Activated CD8-positive, alpha-beta T cell treated with anti-CD3 and anti-CD28 coated beads, Interleukin-2, amount 10 ng/mL, durations not matched to agents 7 days and 5 days (primary cell): ENCODE data around the gene C19orf85. TPM values are rescaled to one million over a fixed set of nuclear protein-coding genes. Genes with fewer than 3 reads are reported as not detected.
A peak's percentile ranks its signal among the peaks of the same experiment; 100 is the strongest.

Experiments
- ATAC-seq: fragments of 150-1000 bp; cut with Tn5 transposase; one replicate; pipeline ENCODE4 v1.10.0; 2021; ENCODE audit warnings: moderate library complexity
- CTCF ChIA-PET: fragments of 350-600 bp; sonication (Branson Sonifier 250); formaldehyde crosslinking; loops from one replicate; lab custom pipeline; 2021; ENCODE audit warnings: antibody characterized with exemption; lab: Charles Lee
- POLR2A ChIA-PET: fragments of 350-600 bp; sonication (Branson Sonifier 250); formaldehyde crosslinking; loops from one replicate; lab custom pipeline; 2021; ENCODE audit warnings: antibody characterized with exemption; lab: Charles Lee
- DNase-seq: peaks from one replicate; pipeline ENCODE4 v3.0.0-alpha.2; 2020
- H3K27ac Mint-ChIP-seq: one replicate; pipeline ENCODE4 v1.8.0; 2021; ENCODE audit warnings: mild to moderate bottlenecking, mixed read lengths
- H3K27me3 Mint-ChIP-seq: one replicate; pipeline ENCODE4 v1.8.0; 2021; ENCODE audit warnings: low read depth, mixed read lengths
- H3K36me3 Mint-ChIP-seq: one replicate; pipeline ENCODE4 v1.8.0; 2021; ENCODE audit warnings: low read depth, mixed read lengths
- H3K4me1 Mint-ChIP-seq: one replicate; pipeline ENCODE4 v1.8.0; 2021; ENCODE audit warnings: low read depth, mixed read lengths
- H3K4me3 Mint-ChIP-seq: one replicate; pipeline ENCODE4 v1.8.0; 2021; ENCODE audit warnings: mild to moderate bottlenecking, mixed read lengths
- H3K9me3 Mint-ChIP-seq: one replicate; pipeline ENCODE4 v1.8.0; 2022; ENCODE audit warnings: mixed read lengths; ENCODE audit not compliant: insufficient read depth
- total RNA-seq, 2 experiments: library from RNA; stranded (reverse); gene quantifications; one replicate each; pipeline ENCODE4 v1.2.3, GENCODE V29; 2021

Gene C19orf85
- total RNA-seq, 2 experiments from 2014 or later = not detected

- DNase-seq (no peak), ATAC-seq (no peak)
- no peaks in the 10 kb centered on the region for H3K27me3 Mint-ChIP-seq
- ChIA-PET POLR2A (no interaction called here), CTCF (interaction anchor here (4.6 to 5.6 kb wide), 2 partner anchors 9 to 29 kb away, joined by 16 to 39 read pairs; no protein-coding TSS in a partner anchor)
- no peak overlapping the region for H3K27ac Mint-ChIP-seq
- no peaks in the 10 kb centered on the region for H3K9me3 Mint-ChIP-seq
- no peak overlapping the region for H3K4me3 Mint-ChIP-seq
- H3K36me3 Mint-ChIP-seq = no peaks in the 10 kb centered on the region
- no peaks in the 10 kb centered on the region for H3K4me1 Mint-ChIP-seq
These were observed 31.2 kb upstream of the C19orf85 start for GRCh38 chr19:55495646-55496349.

GRCh38 chr19:55494172-55494761 lies 29.7 kb upstream of the C19orf85 start:
- DNase-seq (no peak), ATAC-seq (peak; percentile 49)
- Mint-ChIP-seq H3K4me3 (no peak overlapping the region), H3K27ac (peak overlapping the region; percentile 23), H3K27me3 (no peaks in the 10 kb centered on the region), H3K36me3 (no peaks in the 10 kb centered on the region), H3K4me1 (no peaks in the 10 kb centered on the region), H3K9me3 (no peaks in the 10 kb centered on the region)
- CTCF ChIA-PET = interaction anchor here (4.6 to 5.6 kb wide), 2 partner anchors 10 to 27 kb away, joined by 16 to 39 read pairs; no protein-coding TSS in a partner anchor
- POLR2A ChIA-PET = interaction anchor here (1.3 kb wide), 1 partner anchor 17 kb away, joined by 3 read pairs; no protein-coding TSS in a partner anchor

- DNase-seq = no peak
- no peaks in the 10 kb centered on the region for H3K4me1 Mint-ChIP-seq
These were observed 29.2 kb upstream of the C19orf85 start for GRCh38 chr19:55493645-55494171.

GRCh38 chr19:55493052-55493644 lies 28.6 kb upstream of the C19orf85 start:
- Mint-ChIP-seq H3K4me3 (no peak overlapping the region), H3K27me3 (no peaks in the 10 kb centered on the region), H3K9me3 (no peaks in the 10 kb centered on the region), H3K27ac (no peak overlapping the region), H3K36me3 (no peaks in the 10 kb centered on the region), H3K4me1 (no peaks in the 10 kb centered on the region)
- DNase-seq (no peak), ATAC-seq (no peak)
- ChIA-PET POLR2A (interaction anchor here (1.3 kb wide), 1 partner anchor 16 kb away, joined by 3 read pairs; no protein-coding TSS in a partner anchor), CTCF (interaction anchor here (4.6 to 5.6 kb wide), 2 partner anchors 11 to 26 kb away, joined by 16 to 39 read pairs; no protein-coding TSS in a partner anchor)

More at GRCh38 chr19:55493645-55494171, 29.2 kb upstream of the C19orf85 start:
- no peak overlapping the region for H3K4me3 Mint-ChIP-seq
- H3K27ac Mint-ChIP-seq = no peak overlapping the region
- no peak for ATAC-seq
- H3K9me3 Mint-ChIP-seq = no peaks in the 10 kb centered on the region
- H3K36me3 Mint-ChIP-seq = no peaks in the 10 kb centered on the region
- H3K27me3 Mint-ChIP-seq = no peaks in the 10 kb centered on the region
- ChIA-PET POLR2A (interaction anchor here (1.3 kb wide), 1 partner anchor 17 kb away, joined by 3 read pairs; no protein-coding TSS in a partner anchor), CTCF (interaction anchor here (4.6 to 5.6 kb wide), 2 partner anchors 11 to 27 kb away, joined by 16 to 39 read pairs; no protein-coding TSS in a partner anchor)

GRCh38 chr19:55492362-55492944 lies 27.9 kb upstream of the C19orf85 start:
- Mint-ChIP-seq H3K4me1 (peaks cover 2% of the 10 kb centered on the region), H3K36me3 (no peaks in the 10 kb centered on the region), H3K9me3 (no peaks in the 10 kb centered on the region), H3K4me3 (no peak overlapping the region), H3K27me3 (no peaks in the 10 kb centered on the region), H3K27ac (no peak overlapping the region)
- ChIA-PET CTCF (interaction anchor here (5.6 kb wide), 1 partner anchor 12 kb away, joined by 39 read pairs; no protein-coding TSS in a partner anchor), POLR2A (interaction anchor here (0.6 kb wide), 1 partner anchor 212 kb away, joined by 3 read pairs; no protein-coding TSS in a partner anchor)
- DNase-seq (no peak), ATAC-seq (no peak)

- ATAC-seq (no peak), DNase-seq (no peak)
- no peaks in the 10 kb centered on the region for H3K27me3 Mint-ChIP-seq
- H3K27ac Mint-ChIP-seq = no peak overlapping the region
- H3K4me3 Mint-ChIP-seq = no peak overlapping the region
- peaks cover 7% of the 10 kb centered on the region for H3K4me1 Mint-ChIP-seq
- no peaks in the 10 kb centered on the region for H3K36me3 Mint-ChIP-seq
- H3K9me3 Mint-ChIP-seq = no peaks in the 10 kb centered on the region
- ChIA-PET CTCF (interaction anchor here (5.6 kb wide), 1 partner anchor 13 kb away, joined by 39 read pairs; no protein-coding TSS in a partner anchor), POLR2A (no interaction called here)
These were observed 27.2 kb upstream of the C19orf85 start for GRCh38 chr19:55491546-55492360.

- ChIA-PET CTCF (interaction anchor here (5.6 kb wide), 1 partner anchor 14 kb away, joined by 39 read pairs; no protein-coding TSS in a partner anchor), POLR2A (no interaction called here)
- no peaks in the 10 kb centered on the region for H3K36me3 Mint-ChIP-seq
- H3K27me3 Mint-ChIP-seq = no peaks in the 10 kb centered on the region
- no peak for DNase-seq
- H3K27ac Mint-ChIP-seq = no peak overlapping the region
- no peaks in the 10 kb centered on the region for H3K9me3 Mint-ChIP-seq
- no peak for ATAC-seq
- H3K4me1 Mint-ChIP-seq = peaks cover 11% of the 10 kb centered on the region
- no peak overlapping the region for H3K4me3 Mint-ChIP-seq
These were observed 26.2 kb upstream of the C19orf85 start for GRCh38 chr19:55490478-55491432.

- ChIA-PET POLR2A (no interaction called here), CTCF (interaction anchor here (1.3 kb wide), 1 partner anchor 14 kb away, joined by 6 read pairs; no protein-coding TSS in a partner anchor)
- Mint-ChIP-seq H3K36me3 (no peaks in the 10 kb centered on the region), H3K9me3 (no peaks in the 10 kb centered on the region), H3K4me3 (no peak overlapping the region), H3K27ac (no peak overlapping the region), H3K4me1 (peaks cover 13% of the 10 kb centered on the region), H3K27me3 (no peaks in the 10 kb centered on the region)
- no peak for ATAC-seq
- no peak for DNase-seq
These were observed 25.3 kb upstream of the C19orf85 start for GRCh38 chr19:55489711-55490477.

- Mint-ChIP-seq H3K27me3 (no peaks in the 10 kb centered on the region), H3K4me1 (peaks cover 13% of the 10 kb centered on the region), H3K36me3 (no peaks in the 10 kb centered on the region), H3K27ac (no peak overlapping the region), H3K4me3 (no peak overlapping the region), H3K9me3 (no peaks in the 10 kb centered on the region)
- POLR2A ChIA-PET = no interaction called here
- ATAC-seq = no peak
- CTCF ChIA-PET = interaction anchor here (1.3 kb wide), 1 partner anchor 15 kb away, joined by 6 read pairs; no protein-coding TSS in a partner anchor
- DNase-seq = no peak
These were observed 24.6 kb upstream of the C19orf85 start for GRCh38 chr19:55488986-55489710.
